Measurements from ENCODE around the gene GNG13. TPM values are rescaled to one million over a fixed set of nuclear protein-coding genes. Genes with fewer than 3 reads are reported as not detected.
"Not testable (repeated sequence)": the region's sequence is repeated elsewhere in the genome, so short reads cannot be mapped to it uniquely, and the experiment has no call there.

Gene GNG13
- total and polyA plus RNA-seq, 12 donors, result not detected

DNA sequence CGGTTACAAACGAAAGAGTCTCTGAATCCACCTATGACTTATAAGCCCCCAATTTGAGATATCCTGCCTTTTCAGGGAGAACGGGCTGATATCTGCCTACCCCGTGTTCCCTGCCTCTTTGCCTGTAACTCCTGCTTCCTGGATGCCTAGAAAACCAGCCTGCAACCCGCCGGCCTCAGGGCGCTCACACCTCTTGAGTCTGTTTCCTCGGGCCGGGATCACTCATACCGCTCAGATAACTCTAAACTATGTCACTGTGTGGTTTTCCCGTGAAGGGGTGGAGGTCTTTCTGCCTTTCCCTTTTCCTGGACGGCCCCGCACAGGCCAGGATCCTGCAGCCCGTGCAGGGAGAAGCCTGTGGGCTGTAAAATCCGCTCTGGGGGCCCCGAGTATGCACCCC, 22.7 kb downstream of the GNG13 start:
- Histone ChIP-seq H3K36me3 (replicated peaks in 1 of 2) (no peaks in the 10 kb centered on the region), H3K27me3 (peaks cover 14% of the 10 kb centered on the region), H3K4me3 (no peak overlapping the region), H3K9me3 (replicated peaks in 1 of 3) (no peaks in the 10 kb centered on the region), H3K4me1 (replicated peaks in 1 of 2) (no peaks in the 10 kb centered on the region), H3K27ac (no peak overlapping the region)
- WGBS, 4 donors, result 28 to 42% (median 37%) methylated on average over 14 to 16 of the region's 16 CpGs
- no peak for DNase-seq
- intact Hi-C loops (cut with DNase I), result no loop called here
- no peak for TF ChIP-seq CTCF (IDR thresholded peaks at IDR 0.05)
- TF ChIP-seq POLR2A (IDR thresholded peaks at IDR 0.05), result no peak

GRCh38 chr16:776824-777223, 23.7 kb downstream of the GNG13 start:
- 87 to 91% (median 88%) methylated on average over 9 of the region's 9 CpGs for WGBS, 4 donors
- no peaks in the 10 kb centered on the region for H3K4me1 ChIP-seq (replicated peaks in 1 of 2)
- no peak overlapping the region for H3K4me3 ChIP-seq
- H3K27me3 ChIP-seq, result peaks cover 8% of the 10 kb centered on the region
- no peak overlapping the region for H3K27ac ChIP-seq
- no peaks in the 10 kb centered on the region for H3K36me3 ChIP-seq (replicated peaks in 1 of 2)
- intact Hi-C loops (cut with DNase I), result no loop called here
- no peak for DNase-seq
- TF ChIP-seq CTCF (IDR thresholded peaks at IDR 0.05), result no peak
- TF ChIP-seq POLR2A (IDR thresholded peaks at IDR 0.05), result no peak
- H3K9me3 ChIP-seq (replicated peaks in 1 of 3), result no peaks in the 10 kb centered on the region

GRCh38 chr16:776298-776697, 24.2 kb downstream of the GNG13 start:
- H3K27ac ChIP-seq; DNase-seq; H3K27me3 ChIP-seq; intact Hi-C loops (cut with DNase I); H3K4me3 ChIP-seq; H3K4me1 ChIP-seq (replicated peaks in 1 of 2); H3K36me3 ChIP-seq (replicated peaks in 1 of 2); H3K9me3 ChIP-seq (replicated peaks in 1 of 3): not testable (repeated sequence)
- WGBS, 4 donors, result 77 to 95% (median 85%) methylated on average over 10 of the region's 10 CpGs

DNA sequence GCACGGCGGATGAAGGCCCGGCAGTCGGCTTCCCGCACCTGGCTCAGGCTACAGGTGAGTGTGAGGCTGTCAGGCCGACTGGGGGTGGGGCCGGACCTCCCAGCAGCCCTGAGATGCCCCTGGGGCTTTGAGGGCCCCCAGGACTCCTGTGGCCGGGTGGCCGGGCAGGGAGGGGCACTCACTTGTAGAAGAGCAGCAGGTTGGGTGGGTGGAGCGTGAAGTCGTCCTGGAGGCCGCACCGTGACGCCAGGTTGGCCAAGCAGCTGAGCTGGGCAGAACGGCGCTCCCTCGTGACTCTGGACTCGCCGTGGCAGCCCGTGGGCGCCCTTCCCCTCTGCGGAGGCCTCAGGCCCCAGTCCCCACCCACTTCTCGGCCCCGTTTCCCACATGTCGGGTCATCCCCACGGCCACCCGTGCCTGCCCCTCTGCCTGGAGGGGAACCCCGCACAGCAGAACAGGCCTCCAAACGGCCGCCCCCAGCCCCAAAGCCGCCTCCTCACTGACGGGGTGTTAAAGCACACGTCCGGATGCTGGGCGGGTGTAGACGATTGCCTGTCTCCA, 25.2 kb downstream of the GNG13 start:
- Histone ChIP-seq H3K4me3 (no peak overlapping the region), H3K9me3 (replicated peaks in 1 of 3) (no peaks in the 10 kb centered on the region), H3K27ac (no peak overlapping the region), H3K4me1 (replicated peaks in 1 of 2) (no peaks in the 10 kb centered on the region), H3K27me3 (peaks cover 4% of the 10 kb centered on the region), H3K36me3 (replicated peaks in 1 of 2) (no peaks in the 10 kb centered on the region)
- TF ChIP-seq CTCF (IDR thresholded peaks at IDR 0.05) (no peak), POLR2A (IDR thresholded peaks at IDR 0.05) (no peak)
- DNase-seq, result no peak
- 74 to 85% (median 76%) methylated on average over 9 to 36 of the region's 36 CpGs for WGBS, 4 donors
- intact Hi-C loops (cut with DNase I), result no loop called here

All from adrenal gland (tissue), 12 donors.